Glomerular visceral epithelial cell (primary cell): ENCODE data around the gene CCDC33.

ENCODE experiments used
- DNase-seq: peaks from one replicate; pipeline ENCODE4 v3.0.0-alpha.2; 2016; ENCODE audit errors: extremely low spot score

CCDC33 gene

DNA sequence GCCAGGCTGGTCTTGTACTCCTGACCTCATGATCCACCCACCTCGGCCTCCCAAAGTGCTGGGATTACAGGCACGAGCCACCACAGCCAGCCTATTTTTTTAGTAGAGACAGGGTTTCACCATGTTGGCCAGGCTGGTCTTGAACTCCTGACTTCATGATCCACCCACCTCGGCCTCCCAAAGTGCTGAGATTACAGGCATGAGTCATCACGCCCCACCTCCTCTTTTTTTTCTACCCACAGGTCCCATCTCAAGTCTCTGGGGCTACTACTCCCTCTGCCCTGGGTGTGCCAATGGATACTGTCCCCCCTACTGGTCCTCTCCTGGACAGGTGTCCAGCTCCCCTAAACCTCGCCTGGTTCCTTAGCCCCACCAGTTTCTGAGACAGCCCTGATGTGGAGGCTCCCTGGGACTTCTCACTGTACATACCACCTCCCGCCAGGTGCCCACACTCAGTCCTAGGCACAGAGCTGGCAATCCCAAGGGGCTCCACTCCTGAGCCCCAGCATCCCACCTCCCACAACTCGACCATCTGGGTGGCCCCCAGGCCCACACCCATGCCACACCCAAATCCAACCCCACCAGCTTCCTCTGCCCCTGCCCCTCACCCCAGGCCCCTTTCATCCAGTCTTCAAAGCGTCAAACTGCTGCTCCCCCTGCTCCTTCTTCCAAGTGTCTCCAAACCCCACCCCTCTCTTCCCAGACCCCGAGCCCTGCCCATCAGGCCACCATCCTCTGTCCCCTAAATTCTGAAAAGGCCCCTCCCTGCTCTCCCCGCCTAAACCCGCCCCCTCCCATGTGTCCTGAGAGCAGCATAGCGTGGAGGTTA is 144.4 kb downstream of the CCDC33 start:
- DNase-seq: no peak

DNA sequence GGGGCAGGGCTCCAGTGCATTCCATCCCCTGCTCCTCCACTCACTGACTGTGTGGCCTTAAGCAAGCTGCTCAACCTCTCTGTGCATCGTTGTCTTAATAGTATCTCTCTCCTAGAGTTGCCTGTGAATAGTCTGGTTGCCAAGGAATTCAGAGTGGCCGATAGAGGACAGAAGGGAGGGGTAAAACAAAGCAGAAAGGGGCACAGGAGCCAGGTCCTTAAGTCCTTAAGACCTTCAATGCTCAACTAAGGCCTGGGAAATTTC is 145.0 kb downstream of the CCDC33 start:
- DNase-seq: no peak

DNA sequence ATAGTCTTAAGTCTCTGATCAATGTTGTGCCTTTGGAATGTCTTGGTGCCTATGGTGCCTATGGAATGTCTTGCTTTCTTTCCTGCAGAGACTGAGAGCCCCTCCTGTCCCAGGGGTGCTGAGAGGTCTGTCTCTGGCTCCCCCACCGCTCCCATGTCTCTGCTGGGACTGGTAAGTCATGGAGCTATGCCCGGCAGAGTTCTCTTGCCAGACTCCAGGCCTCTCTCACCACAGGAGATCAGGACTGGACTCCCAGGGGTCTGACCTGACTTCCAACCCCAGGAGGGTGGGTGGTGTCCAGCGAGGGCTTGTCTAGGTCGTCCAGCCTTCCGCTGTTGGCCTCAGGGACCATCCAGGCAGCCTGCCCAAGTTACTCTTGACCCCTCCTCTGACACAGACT is 145.4 kb downstream of the CCDC33 start:
- DNase-seq: no peak

DNA sequence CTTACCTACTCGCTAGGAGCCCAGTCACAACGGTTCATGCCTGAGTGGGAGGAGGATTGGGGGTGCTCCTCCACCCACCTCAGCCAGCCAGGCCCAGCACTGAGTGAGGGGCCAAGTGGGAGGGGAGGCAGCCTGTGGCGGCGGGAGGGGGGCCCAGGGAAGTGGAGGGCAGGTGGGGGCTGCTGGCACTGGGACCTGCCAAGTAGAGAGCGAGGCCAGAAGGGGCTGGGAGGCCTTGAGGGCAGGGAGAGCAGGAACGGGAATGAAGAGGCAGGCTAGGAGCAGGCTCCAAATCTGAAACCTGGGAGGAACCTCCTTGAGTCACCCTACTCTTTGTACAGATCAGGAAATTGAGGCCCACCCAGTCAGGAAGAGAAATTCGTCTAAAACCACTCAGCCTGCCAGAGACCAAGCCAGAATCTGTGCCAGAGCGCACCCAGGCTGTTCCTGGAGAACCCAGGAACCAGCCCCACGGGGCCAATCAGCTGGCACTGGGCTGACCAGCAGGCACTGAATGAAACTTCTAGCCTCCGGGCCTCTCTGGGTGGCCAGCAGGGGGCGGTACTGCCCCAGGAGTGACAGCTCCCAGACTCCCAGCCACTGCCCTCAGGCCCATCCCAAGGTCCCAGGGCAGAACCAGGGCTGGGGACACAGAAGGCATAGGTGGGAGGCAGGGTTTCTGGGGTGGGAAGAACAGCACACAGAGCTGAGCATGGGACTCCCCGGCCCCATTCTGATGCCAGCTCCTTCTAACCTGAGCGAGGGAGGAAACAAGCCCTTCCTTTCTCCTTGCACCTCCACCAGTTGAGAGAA is 146.1 kb downstream of the CCDC33 start:
- peak; percentile 90 for DNase-seq

DNA sequence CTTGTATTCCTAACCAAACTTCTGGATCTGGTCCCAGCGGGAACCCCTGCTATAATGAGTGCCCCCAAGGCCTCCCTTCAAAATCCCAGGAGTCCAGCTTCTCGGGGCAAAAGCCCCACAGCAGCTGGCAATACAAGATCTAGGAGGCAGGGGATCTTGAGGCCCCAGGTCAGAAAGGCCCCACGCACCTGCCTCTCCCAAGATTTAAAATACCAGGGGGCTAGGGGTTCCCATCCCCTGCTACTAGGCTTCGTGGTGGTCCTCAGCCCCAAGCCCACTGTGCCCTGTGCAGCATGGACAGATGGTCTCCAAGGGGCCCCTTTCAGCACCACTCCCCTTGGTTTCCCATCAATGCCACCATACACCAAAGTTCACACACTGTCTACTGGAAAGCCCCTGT is 147.2 kb downstream of the CCDC33 start:
- DNase-seq: no peak

DNA sequence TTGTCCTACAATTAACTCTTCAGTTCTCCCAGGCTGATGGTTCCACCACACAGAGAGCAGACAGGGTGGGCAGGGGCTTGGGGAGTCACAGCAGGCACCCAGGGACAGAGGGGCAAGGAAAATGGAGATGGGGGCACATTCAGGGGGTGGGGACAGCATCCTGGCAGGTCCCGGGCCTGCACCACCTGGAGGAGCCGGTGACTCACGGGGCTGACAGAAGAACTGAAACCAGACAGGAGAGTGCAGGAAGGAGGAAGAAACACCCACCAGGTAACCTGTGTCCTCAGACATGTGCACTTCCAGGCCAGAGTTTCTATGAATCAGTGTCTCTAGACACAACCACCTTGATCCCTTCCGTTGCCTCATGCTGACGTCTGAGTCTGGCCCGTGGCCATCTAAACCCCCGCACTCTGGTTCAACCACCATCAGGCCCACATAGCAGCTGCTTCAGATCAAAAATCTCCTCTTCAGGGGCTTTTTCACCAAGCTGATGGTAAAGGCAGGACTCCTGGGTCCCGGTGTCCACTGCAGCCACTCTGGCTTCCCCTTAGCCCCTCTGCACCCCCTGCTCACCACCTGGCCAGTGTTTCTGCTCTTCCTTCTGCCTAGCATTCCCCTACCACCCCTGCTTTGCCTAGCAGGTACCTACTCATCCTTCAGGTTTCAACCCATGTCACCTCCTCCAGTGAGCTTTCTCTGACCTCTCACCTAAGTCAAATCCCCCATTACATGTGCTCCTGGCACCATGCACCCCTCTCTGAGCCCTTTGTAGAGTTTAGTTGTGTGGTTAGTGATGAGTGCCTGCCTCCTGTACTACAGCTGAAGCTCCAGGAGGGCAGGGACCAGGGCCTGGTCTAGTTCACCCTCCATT is 147.8 kb downstream of the CCDC33 start:
- peak; percentile 79 for DNase-seq

DNA sequence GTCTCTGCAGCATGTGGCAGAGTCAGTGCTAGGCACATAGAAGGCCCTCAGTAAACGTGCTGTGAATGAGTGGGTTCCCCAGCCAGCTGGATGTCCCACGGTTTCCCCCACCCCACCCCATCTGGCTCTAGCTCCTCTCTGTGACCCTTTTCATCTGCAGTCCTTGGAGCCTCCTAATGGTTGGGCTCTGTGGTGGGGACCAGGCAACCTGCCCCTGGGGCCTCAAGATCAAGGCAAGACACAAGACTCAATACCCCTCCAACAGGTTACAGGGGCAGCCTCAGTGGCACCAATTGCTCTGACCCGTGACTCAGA is 148.4 kb downstream of the CCDC33 start:
- no peak for DNase-seq

DNA sequence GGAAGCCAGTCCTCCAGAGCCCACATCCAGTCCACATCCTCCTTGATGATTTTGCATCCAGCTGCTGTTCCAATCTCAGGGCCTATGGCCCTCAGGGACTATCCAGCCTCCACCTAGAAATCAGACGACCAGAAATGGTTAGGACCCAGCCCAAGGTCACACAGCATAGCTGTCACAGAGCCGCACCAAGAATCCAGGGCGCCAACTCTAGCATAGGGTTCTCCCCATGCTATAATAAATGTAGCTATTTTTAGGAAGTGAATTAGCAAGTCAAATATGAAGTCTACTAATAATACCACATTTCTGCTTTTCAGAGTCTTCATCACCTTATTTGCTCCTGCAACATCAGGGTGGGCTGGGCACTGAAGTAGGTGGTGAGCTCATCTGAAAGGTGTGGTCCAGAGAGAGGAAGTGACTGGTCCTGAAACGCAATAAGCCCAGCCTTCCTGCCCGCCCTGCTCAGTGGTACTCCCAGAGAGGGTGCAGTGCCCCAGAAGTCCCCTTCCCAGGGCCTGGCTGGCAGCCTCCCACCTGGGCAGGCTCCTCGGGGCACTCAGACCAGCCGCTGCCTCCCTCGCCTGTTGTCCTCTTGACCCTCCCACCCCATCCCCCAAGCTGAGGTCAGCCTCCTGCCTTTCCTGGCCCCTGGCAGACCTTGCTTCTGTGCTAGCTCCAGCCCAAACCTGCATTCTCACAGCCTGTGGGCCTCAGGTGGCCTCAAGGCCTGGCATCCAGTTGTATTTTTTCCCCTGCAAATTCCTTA is 148.9 kb downstream of the CCDC33 start:
- peak; percentile 81 for DNase-seq

DNA sequence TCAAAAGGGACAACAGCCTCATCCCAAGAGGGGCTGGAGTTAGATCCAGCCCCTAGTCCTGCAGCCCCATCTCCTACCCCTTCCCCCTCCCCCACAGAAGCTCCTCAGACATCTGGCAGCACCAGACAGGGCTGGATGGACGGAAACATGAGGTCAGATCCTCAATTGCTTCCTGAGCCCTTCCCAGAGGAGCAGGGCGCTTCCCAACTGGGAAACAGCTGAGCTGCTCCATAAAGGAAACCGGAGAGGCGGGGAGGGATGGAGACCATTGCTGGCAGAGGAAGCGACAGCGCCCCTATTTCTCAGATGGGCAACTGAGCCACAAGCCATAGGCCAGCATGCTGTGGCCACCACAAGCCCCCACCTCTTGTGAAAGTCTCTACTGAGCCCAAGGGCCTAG is 149.6 kb downstream of the CCDC33 start:
- no peak for DNase-seq
